Measurements from ENCODE around the gene SPATA13. TPM values are rescaled to one million over a fixed set of nuclear protein-coding genes. Genes with fewer than 3 reads are reported as not detected.

The SPATA13 gene
- total and polyA plus RNA-seq, 2 donors (not counting 3 experiments of a cell fraction or from before 2014, with no cell fraction given) = 6.6 to 12.9 TPM

DNA sequence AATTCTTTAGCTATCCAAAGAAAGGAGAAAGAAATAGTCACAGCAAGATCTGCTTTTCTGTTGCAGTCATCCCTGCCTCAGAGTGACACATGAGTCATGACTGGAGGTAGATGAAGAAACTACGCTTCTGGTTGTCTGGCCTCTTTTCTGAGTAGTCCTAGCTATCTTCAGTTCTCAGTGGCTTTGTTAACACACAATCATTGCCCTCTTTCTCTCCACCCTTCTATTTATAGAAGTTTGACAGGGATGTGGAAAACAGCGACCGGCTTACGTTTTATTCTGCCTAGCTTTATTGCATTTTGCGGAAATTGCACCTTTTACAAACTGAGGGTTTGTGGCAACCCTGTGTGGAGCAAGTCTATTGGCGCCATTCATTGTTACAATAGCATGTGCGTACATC, 26.7 kb downstream of the SPATA13 start:
- no peaks in the 10 kb centered on the region for H4K20me1 ChIP-seq (replicated peaks; ENCODE audit: control insufficient read depth, extremely low read depth, insufficient read depth, low read length)
- no peaks in the 10 kb centered on the region for H3K4me1 ChIP-seq (ENCODE audit: control insufficient read depth, extremely low read depth, insufficient read depth, low read length)
- dilution Hi-C loops (cut with MboI; ENCODE audit: extremely low pct_ligation_motif_present, low sequenced_read_pairs) = no loop called here
- no peak overlapping the region for H3K4me2 ChIP-seq (ENCODE audit: insufficient read depth, low read length)
- ChIA-PET CTCF (interaction anchor here (1.5 kb wide), 1 partner anchor 12 kb away, joined by 3 read pairs; no protein-coding TSS in a partner anchor), POLR2A (no interaction called here)
- H3K79me2 ChIP-seq (ENCODE audit: control insufficient read depth, insufficient read depth, low read length) = peaks cover 2% of the 10 kb centered on the region
- no peak overlapping the region for H3K27ac ChIP-seq (ENCODE audit: insufficient read depth, low read depth, low read length)
- FAIRE-seq (peak; percentile 70), DNase-seq (ENCODE audit: low read depth, low spot score) (no peak)
- TF ChIP-seq POLR2A (IDR thresholded peaks at IDR 0.05; ENCODE audit: low read depth, low read length) (no peak), EZH2 (IDR thresholded peaks at IDR 0.05; ENCODE audit: borderline replicate concordance, low read depth, low read length, severe bottlenecking) (no peak), JUN (IDR thresholded peaks at IDR 0.05; ENCODE audit: borderline replicate concordance, insufficient read depth, insufficient read length, low read depth) (no peak), POLR2AphosphoS5 (IDR thresholded peaks at IDR 0.05; ENCODE audit: insufficient read depth, low read depth, low read length) (no peak), FOS (IDR thresholded peaks at IDR 0.05; ENCODE audit: borderline replicate concordance, insufficient read depth, low read length) (no peak), GATA2 (IDR thresholded peaks at IDR 0.05; ENCODE audit: insufficient read depth, insufficient read length, low read depth, low read length) (no peak)
- TF ChIP-seq, protein P1, sequence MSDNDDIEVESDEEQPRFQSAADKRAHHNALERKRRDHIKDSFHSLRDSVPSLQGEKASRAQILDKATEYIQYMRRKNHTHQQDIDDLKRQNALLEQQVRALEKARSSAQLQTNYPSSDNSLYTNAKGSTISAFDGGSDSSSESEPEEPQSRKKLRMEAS (IDR thresholded peaks at IDR 0.05; ENCODE audit: insufficient read depth, insufficient read length) = no peak
- no peak overlapping the region for H3K9ac ChIP-seq (replicated peaks; ENCODE audit: extremely low read depth, insufficient read depth, low read length)
- no peak overlapping the region for H3K4me3 ChIP-seq (replicated peaks in 1 of 3; ENCODE audit: insufficient read depth in 1 of 3, low read depth in 1 of 3, low read length in 3 of 3)
- H3K9me3 ChIP-seq (replicated peaks; ENCODE audit: control insufficient read depth, insufficient read depth, low read length) = no peaks in the 10 kb centered on the region
- no peaks in the 10 kb centered on the region for H3K9me1 ChIP-seq (replicated peaks; ENCODE audit: control insufficient read depth, extremely low read depth, insufficient read depth, low read length)
- H3K36me3 ChIP-seq (ENCODE audit: control insufficient read depth in 2 of 2, extremely low read depth in 1 of 2, insufficient read depth in 2 of 2, low read length in 2 of 2) = no peaks in the 10 kb centered on the region
- intact Hi-C loops (cut with micrococcal nuclease) = no loop called here
- BruUV-seq (replicated peaks) = no TSS peak
- no peaks in the 10 kb centered on the region for H3K27me3 ChIP-seq (ENCODE audit: control insufficient read depth in 2 of 2, insufficient read depth in 2 of 2, low read length in 2 of 2)
- no peak overlapping the region for H2AFZ ChIP-seq (ENCODE audit: low read depth, low read length)

DNA sequence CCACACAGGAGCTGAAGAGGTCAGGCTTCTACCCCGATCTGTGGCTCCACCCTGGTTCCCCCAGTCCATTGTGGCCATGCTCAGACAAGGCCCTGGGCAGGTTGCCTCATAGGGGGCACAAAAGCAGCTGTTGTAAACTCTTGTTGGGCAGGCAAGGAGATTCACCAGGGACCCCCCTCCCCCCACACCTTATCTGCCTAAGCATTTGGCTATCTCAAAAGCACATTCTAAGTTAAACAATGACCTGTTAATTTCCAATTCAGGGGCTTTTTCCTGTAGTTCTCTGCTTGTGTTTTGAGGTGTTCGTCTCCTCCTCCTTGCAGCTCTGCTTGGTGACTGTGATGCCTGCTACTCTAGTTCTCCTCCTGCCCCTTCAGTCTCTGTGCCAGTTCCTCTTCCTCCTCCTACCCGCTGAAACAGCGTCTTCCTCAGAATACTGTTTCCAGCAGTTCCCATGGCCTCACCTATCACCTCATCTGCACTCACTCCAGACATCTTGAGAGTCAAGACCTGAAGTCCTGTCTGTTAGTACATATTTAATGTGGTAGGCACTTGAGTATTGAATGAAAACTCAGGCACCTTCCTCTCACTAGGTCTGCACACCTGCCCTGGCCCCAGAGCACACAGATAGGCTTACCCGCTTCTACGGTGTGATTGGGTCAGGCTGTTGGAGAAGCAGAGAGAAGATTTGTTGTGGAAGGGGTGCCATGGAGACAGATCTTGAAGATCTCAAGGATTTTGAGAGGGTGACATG, 31.7 kb downstream of the SPATA13 start:
- no peak overlapping the region for H3K9ac ChIP-seq (replicated peaks; ENCODE audit: extremely low read depth, insufficient read depth, low read length)
- CTCF ChIA-PET = no interaction called here
- no peaks in the 10 kb centered on the region for H3K36me3 ChIP-seq (ENCODE audit: control insufficient read depth in 2 of 2, extremely low read depth in 1 of 2, insufficient read depth in 2 of 2, low read length in 2 of 2)
- no peaks in the 10 kb centered on the region for H4K20me1 ChIP-seq (replicated peaks; ENCODE audit: control insufficient read depth, extremely low read depth, insufficient read depth, low read length)
- intact Hi-C loops (cut with micrococcal nuclease) (no loop called here), dilution Hi-C loops (cut with MboI; ENCODE audit: extremely low pct_ligation_motif_present, low sequenced_read_pairs) (no loop called here)
- no TSS peak for BruUV-seq (replicated peaks)
- H2AFZ ChIP-seq (ENCODE audit: low read depth, low read length) = no peak overlapping the region
- no peaks in the 10 kb centered on the region for H3K79me2 ChIP-seq (ENCODE audit: control insufficient read depth, insufficient read depth, low read length)
- H3K9me3 ChIP-seq (replicated peaks; ENCODE audit: control insufficient read depth, insufficient read depth, low read length) = no peaks in the 10 kb centered on the region
- no peaks in the 10 kb centered on the region for H3K4me1 ChIP-seq (ENCODE audit: control insufficient read depth, extremely low read depth, insufficient read depth, low read length)
- POLR2A ChIA-PET = no interaction called here
- no peak overlapping the region for H3K27ac ChIP-seq (ENCODE audit: insufficient read depth, low read depth, low read length)
- FAIRE-seq (no peak), DNase-seq (ENCODE audit: low read depth, low spot score) (peak; percentile 26)
- no peak overlapping the region for H3K4me2 ChIP-seq (ENCODE audit: insufficient read depth, low read length)
- no peaks in the 10 kb centered on the region for H3K27me3 ChIP-seq (ENCODE audit: control insufficient read depth in 2 of 2, insufficient read depth in 2 of 2, low read length in 2 of 2)
- H3K9me1 ChIP-seq (replicated peaks; ENCODE audit: control insufficient read depth, extremely low read depth, insufficient read depth, low read length) = no peaks in the 10 kb centered on the region
- TF ChIP-seq, protein P1 (IDR thresholded peaks at IDR 0.05; ENCODE audit: insufficient read depth, insufficient read length) = no peak
- TF ChIP-seq JUN (IDR thresholded peaks at IDR 0.05; ENCODE audit: borderline replicate concordance, insufficient read depth, insufficient read length, low read depth) (no peak), POLR2AphosphoS5 (IDR thresholded peaks at IDR 0.05; ENCODE audit: insufficient read depth, low read depth, low read length) (no peak), POLR2A (IDR thresholded peaks at IDR 0.05; ENCODE audit: low read depth, low read length) (no peak), CTCF (IDR thresholded peaks at IDR 0.05; ENCODE audit: extremely low read depth in 1 of 2, insufficient read depth in 1 of 2, low read depth in 1 of 2, low read length in 2 of 2) (no peak), FOS (IDR thresholded peaks at IDR 0.05; ENCODE audit: borderline replicate concordance, insufficient read depth, low read length) (no peak), EZH2 (IDR thresholded peaks at IDR 0.05; ENCODE audit: borderline replicate concordance, low read depth, low read length, severe bottlenecking) (no peak), GATA2 (IDR thresholded peaks at IDR 0.05; ENCODE audit: insufficient read depth, insufficient read length, low read depth, low read length) (no peak), MYC (IDR thresholded peaks at IDR 0.05; ENCODE audit: low read depth, low read length) (no peak)
- no peak overlapping the region for H3K4me3 ChIP-seq (replicated peaks in 1 of 3; ENCODE audit: insufficient read depth in 1 of 3, low read depth in 1 of 3, low read length in 3 of 3)

Measured in endothelial cell of umbilical vein (primary cell).